Colonic mucosa (tissue), 4 donors: Measurements from ENCODE around the gene NFIA. TPM values are rescaled to one million over a fixed set of nuclear protein-coding genes. Genes with fewer than 3 reads are reported as not detected.

Experiments used
- DNase-seq: peaks from one replicate; pipeline ENCODE4 v3.0.0-alpha.2; 2020
- H3K27ac ChIP-seq: fragments of 200-600 bp; one replicate; pipeline ENCODE4 v1.8.0; 2021
- H3K27me3 ChIP-seq: fragments of 200-600 bp; one replicate; pipeline ENCODE4 v1.8.0; 2021
- H3K36me3 ChIP-seq: fragments of 200-600 bp; one replicate; pipeline ENCODE4 v1.8.0; 2021
- H3K4me1 ChIP-seq: fragments of 200-600 bp; one replicate; pipeline ENCODE4 v1.8.0; 2021; ENCODE audit warnings: mild to moderate bottlenecking
- H3K4me3 ChIP-seq: fragments of 200-600 bp; one replicate; pipeline ENCODE4 v1.8.0; 2021
- H3K9ac ChIP-seq, 2 donors: one replicate each; pipeline ENCODE4 v1.7.0; 2013; ENCODE audit warnings: control low read depth in 2 of 2, low read depth in 2 of 2, low read length in 2 of 2
- H3K9me3 ChIP-seq: fragments of 200-600 bp; one replicate; pipeline ENCODE4 v1.8.0; 2021
- CTCF ChIP-seq: fragments of 200-600 bp; IDR thresholded peaks from one replicate; pipeline ENCODE4 v1.8.0; 2022; ENCODE audit warnings: antibody characterized with exemption, mild to moderate bottlenecking
- intact Hi-C: fragments of 100-400 bp; cut with DNase I; formaldehyde crosslinking; loops from one replicate; pipeline ENCODE4 v1.14.1; 2022
- total RNA-seq, 2 donors: library from RNA; stranded (reverse); fragmentation: NEBNext Ultra II Directional in 1 of 2; extraction: Animal tissue kit (Norgen Biotek cat#: 25700) in 1 of 2; gene quantifications; one replicate each; pipeline ENCODE4 v1.2.1, GENCODE V29; 2021
- donor health status: healthy.
- donor health status: DM: no; HTN: no; CAD: no.
- donor health status: DM: no; HTN: no; CAD: no.

The NFIA gene
- total RNA-seq, 2 donors from 2014 or later: 36.0 to 44.2 TPM

DNA sequence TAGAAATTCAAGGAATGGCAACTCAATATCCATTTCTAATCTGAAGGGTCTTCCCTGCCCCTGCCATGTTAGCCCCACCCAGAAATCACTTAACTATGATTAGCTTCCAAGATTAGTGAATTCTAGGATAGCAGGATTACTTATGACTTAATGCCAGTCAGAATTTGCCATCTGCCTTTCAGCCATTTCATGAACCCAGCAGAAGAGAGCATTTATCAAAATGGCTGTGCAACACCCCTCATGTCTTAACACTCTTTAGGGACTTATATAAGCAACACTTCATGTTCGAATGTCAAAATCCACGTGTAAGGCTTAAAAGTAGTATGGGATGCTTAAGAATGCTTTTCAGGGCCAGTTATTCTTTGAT lies 288.5 kb downstream of the NFIA start:
- H3K9ac ChIP-seq: no peak overlapping the region
- no peak overlapping the region for H3K4me3 ChIP-seq
- no peaks in the 10 kb centered on the region for H3K36me3 ChIP-seq
- H3K27me3 ChIP-seq: no peaks in the 10 kb centered on the region
- DNase-seq: no peak
- no peak overlapping the region for H3K27ac ChIP-seq
- no peaks in the 10 kb centered on the region for H3K4me1 ChIP-seq
- TF ChIP-seq CTCF: no peak
- intact Hi-C loops: no loop called here
- H3K9me3 ChIP-seq: no peaks in the 10 kb centered on the region

DNA sequence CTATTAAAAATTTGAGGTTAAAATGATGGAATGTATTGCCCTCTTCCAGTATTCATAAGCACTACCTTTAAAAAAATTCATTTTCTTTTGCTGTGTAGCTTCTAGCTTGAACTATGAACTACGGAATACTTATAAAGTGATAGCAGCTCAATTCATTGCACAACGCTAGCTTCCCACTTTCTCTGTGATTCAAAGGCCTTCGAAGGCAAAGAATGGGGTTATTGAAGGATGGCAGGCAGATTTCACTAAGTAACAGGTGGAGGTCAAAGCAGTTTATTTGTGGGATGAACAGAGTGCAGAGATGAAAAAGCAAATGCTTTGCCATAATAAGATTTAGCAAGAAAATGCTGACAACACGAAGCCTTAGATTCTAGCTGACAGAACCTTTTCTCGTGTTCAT lies 290.6 kb downstream of the NFIA start:
- no peak overlapping the region for H3K27ac ChIP-seq
- H3K4me1 ChIP-seq: no peaks in the 10 kb centered on the region
- no peak overlapping the region for H3K9ac ChIP-seq
- no peak overlapping the region for H3K4me3 ChIP-seq
- no peaks in the 10 kb centered on the region for H3K9me3 ChIP-seq
- intact Hi-C loops: no loop called here
- DNase-seq: no peak
- no peaks in the 10 kb centered on the region for H3K27me3 ChIP-seq
- TF ChIP-seq CTCF: no peak
- no peaks in the 10 kb centered on the region for H3K36me3 ChIP-seq

DNA sequence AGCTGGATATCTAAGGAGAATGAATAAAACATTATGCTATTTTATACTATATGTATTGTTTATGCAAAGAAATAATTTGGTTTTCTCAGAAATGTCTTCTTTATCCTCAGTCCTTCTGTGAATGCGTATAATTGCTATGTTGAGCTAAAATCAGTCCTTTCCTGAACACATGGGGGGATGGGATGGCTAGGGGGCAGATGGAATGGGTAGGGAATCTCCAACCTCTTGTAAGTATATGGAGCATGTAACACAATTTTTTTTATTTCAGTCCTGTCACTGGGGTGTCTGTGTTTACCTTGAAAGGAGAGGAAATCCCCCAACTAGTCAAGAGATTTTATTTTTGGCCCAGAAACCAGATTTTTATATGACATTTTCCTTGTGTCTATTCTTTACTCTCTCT lies 291.8 kb downstream of the NFIA start:
- Histone ChIP-seq H3K27ac (no peak overlapping the region), H3K9me3 (no peaks in the 10 kb centered on the region), H3K9ac (no peak overlapping the region), H3K36me3 (no peaks in the 10 kb centered on the region), H3K4me3 (no peak overlapping the region), H3K4me1 (no peaks in the 10 kb centered on the region), H3K27me3 (no peaks in the 10 kb centered on the region)
- DNase-seq: no peak
- TF ChIP-seq CTCF: no peak
- intact Hi-C loops: no loop called here

DNA sequence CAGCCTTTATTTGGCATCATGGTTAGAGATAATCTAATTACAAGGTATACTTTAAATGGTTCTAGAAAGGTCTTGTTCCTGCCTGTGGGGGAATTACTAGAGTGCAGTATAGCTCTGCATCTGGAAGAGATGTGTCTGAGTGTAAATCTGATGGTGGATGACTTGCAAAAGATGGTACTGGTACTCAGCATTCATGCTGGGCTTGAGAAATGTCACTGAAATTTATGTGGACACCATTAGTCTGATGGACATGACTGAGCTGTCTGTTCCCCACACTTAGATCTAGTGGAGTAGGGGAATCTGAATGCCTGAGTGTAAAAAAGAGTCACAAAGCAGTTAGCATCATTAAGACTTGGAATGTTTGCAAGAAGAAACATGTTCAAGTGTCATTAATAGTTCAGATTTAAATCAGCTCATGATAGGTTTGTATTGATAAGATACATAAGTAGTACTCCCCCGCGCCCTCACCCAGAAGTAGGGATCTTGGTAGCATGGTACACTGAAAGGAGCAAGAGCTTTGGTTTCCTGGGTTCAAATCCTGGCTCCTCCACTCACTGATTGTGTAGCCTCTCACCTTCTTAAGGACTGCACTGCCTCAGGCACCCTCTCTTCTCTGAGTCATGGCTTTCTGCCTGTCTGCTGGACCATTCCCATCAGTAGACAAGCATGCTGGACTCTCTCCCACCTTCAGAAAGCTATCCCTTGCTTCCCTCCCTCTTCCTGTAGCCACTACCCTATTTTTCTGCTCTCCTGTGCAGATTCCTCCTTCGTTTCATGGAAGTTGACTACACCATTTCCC lies 292.9 kb downstream of the NFIA start:
- H3K4me1 ChIP-seq: no peaks in the 10 kb centered on the region
- H3K9ac ChIP-seq: no peak overlapping the region
- TF ChIP-seq CTCF: no peak
- intact Hi-C loops: no loop called here
- no peaks in the 10 kb centered on the region for H3K27me3 ChIP-seq
- no peak for DNase-seq
- H3K4me3 ChIP-seq: no peak overlapping the region
- no peaks in the 10 kb centered on the region for H3K36me3 ChIP-seq
- H3K9me3 ChIP-seq: no peaks in the 10 kb centered on the region
- no peak overlapping the region for H3K27ac ChIP-seq

DNA sequence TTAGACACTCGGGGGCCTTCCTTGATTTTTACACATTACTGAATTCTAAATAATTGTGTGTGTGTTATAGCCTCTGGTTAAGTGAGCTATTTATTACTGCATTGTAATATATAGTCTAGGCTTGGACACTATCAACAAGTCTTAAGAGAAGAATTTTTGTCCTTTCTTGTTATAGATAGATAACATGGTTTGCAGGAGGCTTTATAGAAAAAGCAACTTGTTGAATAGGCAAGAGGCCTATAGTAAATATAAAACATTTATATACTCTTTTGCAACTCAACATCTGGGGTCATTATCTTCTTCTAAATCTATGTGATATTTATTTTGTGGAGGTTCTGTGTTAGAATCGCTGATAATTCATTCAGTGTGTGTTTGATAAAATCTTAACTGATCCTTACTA lies 293.8 kb downstream of the NFIA start:
- Histone ChIP-seq H3K9ac (no peak overlapping the region), H3K4me1 (no peaks in the 10 kb centered on the region), H3K36me3 (no peaks in the 10 kb centered on the region), H3K4me3 (no peak overlapping the region), H3K9me3 (no peaks in the 10 kb centered on the region), H3K27me3 (no peaks in the 10 kb centered on the region), H3K27ac (no peak overlapping the region)
- DNase-seq: no peak
- intact Hi-C loops: no loop called here
- TF ChIP-seq CTCF: no peak
